ENCODE measurements around the gene OR4D10. TPM values are rescaled to one million over a fixed set of nuclear protein-coding genes. Genes with fewer than 3 reads are reported as not detected.

Gene OR4D10
- total RNA-seq, 1 donor from 2014 or later: not detected

DNA sequence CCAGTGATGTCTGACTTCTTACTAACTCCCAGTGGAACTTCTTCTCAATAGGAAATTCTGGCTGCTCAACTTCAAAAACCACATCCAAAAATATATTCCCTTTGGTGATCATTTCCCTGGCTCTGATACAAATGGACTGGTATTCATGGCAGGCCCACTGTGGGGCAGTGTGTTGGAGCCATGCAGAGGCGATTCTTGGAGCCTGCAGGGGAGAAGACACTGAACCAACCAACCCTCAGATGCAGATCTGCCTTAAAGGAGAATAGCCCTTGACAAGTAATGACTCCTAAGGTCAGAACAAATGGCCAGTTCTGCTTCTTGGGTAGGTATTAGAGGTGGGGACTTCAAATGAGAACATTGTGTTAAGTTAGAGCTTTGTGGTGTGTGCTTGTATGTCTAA lies 50.4 kb downstream of the OR4D10 start:
- no peak for DNase-seq (ENCODE audit: low read depth in 2 of 2)

DNA sequence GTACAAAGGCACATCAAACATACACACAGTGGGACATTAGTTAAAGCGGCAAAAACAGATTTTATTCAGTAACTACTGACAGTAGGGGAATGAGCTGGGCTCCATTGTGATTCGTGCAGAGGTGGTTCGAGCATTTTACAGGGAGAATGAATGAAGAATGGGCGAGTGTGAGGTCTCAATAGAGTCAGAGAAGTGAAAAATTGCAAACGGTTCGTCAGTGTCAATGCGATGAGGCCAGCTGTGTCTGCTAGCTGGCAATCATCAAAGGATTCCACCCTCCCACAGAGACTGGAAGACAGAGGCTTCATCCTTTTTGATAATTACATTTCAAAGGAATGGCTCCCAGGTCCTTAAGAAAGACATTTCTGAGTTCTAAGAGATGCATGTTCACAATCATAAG lies 55.6 kb downstream of the OR4D10 start:
- DNase-seq (ENCODE audit: low read depth in 2 of 2): no peak

Other genes starting within 250 kb of the OR4D10 start
- gene OR5AN1, start 114.4 kb upstream of the OR4D10 start, total RNA-seq: not detected in 2 replicates
- not detected in 2 replicates for gene OR5A2, start 46.9 kb upstream of the OR4D10 start, total RNA-seq
- gene OR5A1, start 36.8 kb upstream of the OR4D10 start, total RNA-seq: not detected in 2 replicates
- gene OR4D6, start 16.4 kb upstream of the OR4D10 start, total RNA-seq: not detected in 2 replicates
- gene OR4D11, start 30.3 kb downstream of the OR4D10 start, total RNA-seq: not detected in 2 replicates
- gene OR4D9, start 38.2 kb downstream of the OR4D10 start, total RNA-seq: not detected in 2 replicates
- gene OSBP, start 142.5 kb downstream of the OR4D10 start, total RNA-seq: 37.1 and 62.6 TPM in 2 replicates
- gene PATL1, start 195.7 kb downstream of the OR4D10 start, total RNA-seq: 4.2 and 10.1 TPM in 2 replicates
- not detected in 2 replicates for gene OR10V1, start 240.5 kb downstream of the OR4D10 start, total RNA-seq